Gastroesophageal sphincter (tissue), 3 donors: ENCODE measurements around the gene MYO5A.

Experiments
- EP300 ChIP-seq: sonication (generic); formaldehyde crosslinking; IDR thresholded peaks from one replicate; pipeline ENCODE4 v1.6.1; 2017; ENCODE audit warnings: antibody characterized with exemption, mild to moderate bottlenecking
- POLR2A ChIP-seq, 2 donors: fragments of 450-650 bp; IDR thresholded peaks; one replicate each; pipeline ENCODE4 v1.6.1; 2017; ENCODE audit warnings: antibody characterized with exemption in 2 of 2, mild to moderate bottlenecking in 2 of 2, moderate library complexity in 1 of 2
- POLR2AphosphoS5 ChIP-seq: sonication (generic); formaldehyde crosslinking; IDR thresholded peaks from one replicate; pipeline ENCODE4 v1.6.1; 2017; ENCODE audit warnings: antibody characterized with exemption
- TF ChIP-seq, protein P1 (sequence below), 4 experiments: fragments of 200-600 bp in 2 of 4; fragments of 450-650 bp in 2 of 4; sonication (generic) in 1 of 4; IDR thresholded peaks; one replicate each; pipeline ENCODE4 v1.5.1; 2017 to 2019; ENCODE audit warnings: antibody characterized with exemption in 4 of 4, mild to moderate bottlenecking in 2 of 4, moderate library complexity in 2 of 4

DNA sequence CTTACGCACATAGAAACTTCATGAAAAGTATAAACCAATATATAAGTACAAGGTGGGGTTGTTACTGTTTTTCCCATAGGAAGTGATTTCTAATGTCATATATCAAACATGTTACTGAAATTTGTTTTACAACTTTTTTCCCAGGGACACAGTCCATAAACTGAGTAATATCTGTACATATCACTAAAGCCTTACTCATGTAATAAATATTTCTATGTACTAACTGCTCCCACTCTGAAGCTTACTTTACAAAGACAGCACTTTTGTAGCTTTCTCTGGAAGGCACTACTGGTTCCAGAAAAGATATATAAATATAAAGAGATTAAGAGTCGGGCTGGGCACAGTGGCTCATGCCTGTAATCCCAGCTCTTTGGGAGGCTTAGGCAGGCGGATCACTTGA, 91.7 kb downstream of the MYO5A start:
- TF ChIP-seq, protein P1, sequence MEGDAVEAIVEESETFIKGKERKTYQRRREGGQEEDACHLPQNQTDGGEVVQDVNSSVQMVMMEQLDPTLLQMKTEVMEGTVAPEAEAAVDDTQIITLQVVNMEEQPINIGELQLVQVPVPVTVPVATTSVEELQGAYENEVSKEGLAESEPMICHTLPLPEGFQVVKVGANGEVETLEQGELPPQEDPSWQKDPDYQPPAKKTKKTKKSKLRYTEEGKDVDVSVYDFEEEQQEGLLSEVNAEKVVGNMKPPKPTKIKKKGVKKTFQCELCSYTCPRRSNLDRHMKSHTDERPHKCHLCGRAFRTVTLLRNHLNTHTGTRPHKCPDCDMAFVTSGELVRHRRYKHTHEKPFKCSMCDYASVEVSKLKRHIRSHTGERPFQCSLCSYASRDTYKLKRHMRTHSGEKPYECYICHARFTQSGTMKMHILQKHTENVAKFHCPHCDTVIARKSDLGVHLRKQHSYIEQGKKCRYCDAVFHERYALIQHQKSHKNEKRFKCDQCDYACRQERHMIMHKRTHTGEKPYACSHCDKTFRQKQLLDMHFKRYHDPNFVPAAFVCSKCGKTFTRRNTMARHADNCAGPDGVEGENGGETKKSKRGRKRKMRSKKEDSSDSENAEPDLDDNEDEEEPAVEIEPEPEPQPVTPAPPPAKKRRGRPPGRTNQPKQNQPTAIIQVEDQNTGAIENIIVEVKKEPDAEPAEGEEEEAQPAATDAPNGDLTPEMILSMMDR (IDR thresholded peaks at IDR 0.05), result no peak
- TF ChIP-seq POLR2AphosphoS5 (no peak), POLR2A (IDR thresholded peaks at IDR 0.05) (no peak), EP300 (no peak)
